ENCODE data around the gene NFIC. TPM values are rescaled to one million over a fixed set of nuclear protein-coding genes. Genes with fewer than 3 reads are reported as not detected.

NFIC gene
- total and polyA plus RNA-seq, 10 of the 15 experiments (the other 5 are each of a cell fraction or from before 2014, with no cell fraction given) = 0.71 to 53.5 (median 10.2) TPM

DNA sequence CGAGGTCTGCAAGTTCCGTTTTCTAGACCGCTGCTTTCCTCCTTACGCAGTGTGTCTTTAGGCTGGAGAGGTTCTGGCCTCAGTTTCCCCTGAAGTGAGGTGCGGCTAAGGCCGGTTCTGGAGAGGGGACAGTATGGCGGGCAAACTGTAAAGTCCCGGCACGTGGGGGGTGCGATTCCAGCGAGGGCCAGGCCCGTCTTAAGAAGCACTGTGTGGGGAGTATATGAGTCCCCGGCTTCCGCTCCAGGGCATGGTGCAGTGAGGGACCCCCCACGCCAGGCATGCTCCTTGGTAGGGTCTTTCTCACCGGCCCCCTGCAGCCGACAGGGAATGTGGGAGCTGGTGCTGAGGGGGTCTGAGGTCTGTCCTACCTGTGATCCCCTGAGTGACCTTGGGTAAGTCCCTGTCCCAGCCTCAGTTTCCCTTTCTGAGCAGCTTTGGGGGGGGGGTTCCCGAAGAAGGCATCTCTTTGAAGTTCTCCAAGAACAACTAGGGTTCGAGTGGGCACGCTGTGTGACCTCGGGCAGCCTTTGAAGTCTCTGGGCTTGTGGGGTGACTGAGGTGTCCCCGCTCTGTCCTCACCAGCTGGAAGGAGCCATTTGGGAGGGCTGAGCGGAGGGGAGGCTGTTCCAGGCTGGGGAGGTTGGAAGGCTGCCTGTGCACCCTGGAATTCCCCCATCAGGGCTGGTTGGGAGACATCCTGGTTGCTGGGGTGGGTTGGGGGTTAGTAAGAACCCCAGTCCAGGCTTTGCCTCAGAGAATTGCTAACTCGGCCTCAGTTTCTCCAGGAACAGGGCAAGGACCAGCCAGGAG is 1.5 kb downstream of the NFIC start (continued):
- TF ChIP-seq CBX5 (IDR thresholded peaks at IDR 0.05; ENCODE audit: low read depth) = no peak

GRCh38 chr19:3368441-3368795 is 2.0 kb downstream of the NFIC start:
- in situ Hi-C loops (cut with MboI) = loop anchor here (25.0 kb wide), 1 partner anchor 1506 kb away; the partner anchor contains the start of gene KLF16
- no peaks in the 10 kb centered on the region for H4K20me1 ChIP-seq (ENCODE audit: control insufficient read depth, insufficient read depth)
- TF ChIP-seq NFYB (IDR thresholded peaks at IDR 0.05; ENCODE audit: insufficient read depth, low read depth, low read length) (no peak), HDAC2 (IDR thresholded peaks at IDR 0.05) (no peak), RAD51 (IDR thresholded peaks at IDR 0.05) (no peak), GABPA (IDR thresholded peaks at IDR 0.05; ENCODE audit: low read depth) (no peak), ETV6 (conservative IDR thresholded peaks at IDR 0.05 in 1 of 2, IDR thresholded peaks at IDR 0.05 in 1 of 2; ENCODE audit: borderline replicate concordance in 1 of 2, low read depth in 1 of 2) (no peak), ZNF592 (IDR thresholded peaks at IDR 0.05) (no peak), PAX5 (IDR thresholded peaks at IDR 0.05; ENCODE audit: borderline replicate concordance, low read depth, low read length) (no peak), E2F8 (IDR thresholded peaks at IDR 0.05; ENCODE audit: low read depth, partially characterized antibody) (no peak), SUZ12 (IDR thresholded peaks at IDR 0.05; ENCODE audit: unreplicated experiment) (no peak), BACH1 (IDR thresholded peaks at IDR 0.05; ENCODE audit: borderline replicate concordance) (no peak)

More at GRCh38 chr19:3368441-3368795, 2.0 kb downstream of the NFIC start:
- ATAC-seq = no peak; the same call in 2 of the 3 replicates
- 76% methylated on average over 5 of the region's 5 CpGs for WGBS (ENCODE audit: insufficient coverage, insufficient replicate concordance, low lambda C conversion rate, missing lambda C conversion rate)
- H2AFZ ChIP-seq (ENCODE audit: control insufficient read depth, low read depth, low read length) = no peak overlapping the region
- DNase-seq (ENCODE audit: low read depth, low spot score) = no peak
- POLR2A ChIA-PET = interaction anchor here (2.8 kb wide), 1 partner anchor 10 kb away, joined by 7 read pairs; no protein-coding TSS in a partner anchor
- CTCF ChIA-PET = interaction anchor here (1.9 kb wide), 1 partner anchor 61 kb away, joined by 8 read pairs; no protein-coding TSS in a partner anchor
- peak overlapping the region; percentile 92 for H3K27ac ChIP-seq (ENCODE audit: control insufficient read depth, insufficient read depth)
- intact Hi-C loops (cut with micrococcal nuclease; ENCODE audit: unreplicated experiment) = loop anchor here (5.0 kb wide), 1 partner anchor 59 kb away; no protein-coding TSS in a partner anchor
- peak overlapping the region; percentile 73 for H3K4me3 ChIP-seq
- H3K27me3 ChIP-seq (replicated peaks in 1 of 2; ENCODE audit: control insufficient read depth in 2 of 2, insufficient read depth in 2 of 2, low read length in 1 of 2) = no peaks in the 10 kb centered on the region
- no peak for FAIRE-seq
- BruUV-seq (replicated peaks) = TSS peak; percentile 50
- H3K36me3 ChIP-seq (ENCODE audit: control insufficient read depth in 2 of 2, insufficient read depth in 2 of 2, low read length in 1 of 2) = peaks cover 0 to 3% of the 10 kb centered on the region in 2 experiments; a peak in 2 of 4 replicates
- H3K4me2 ChIP-seq (ENCODE audit: control insufficient read depth, insufficient read depth) = peak overlapping the region; percentile 97
- peaks cover 31% of the 10 kb centered on the region for H3K4me1 ChIP-seq (ENCODE audit: control insufficient read depth, insufficient read depth, low read length)
- H3K79me2 ChIP-seq (ENCODE audit: control insufficient read depth, insufficient read depth, low read length) = peaks cover 79% of the 10 kb centered on the region
- RAD21 ChIA-PET (ENCODE audit: unreplicated experiment) = no interaction called here
- SMC1A ChIA-PET (ENCODE audit: uncharacterized antibody, unreplicated experiment) = no interaction called here
- peak overlapping the region; percentile 64 for H3K9ac ChIP-seq (ENCODE audit: control insufficient read depth, insufficient read depth, low read length)
- H3K9me3 ChIP-seq (replicated peaks; ENCODE audit: control insufficient read depth, insufficient read depth, low read length) = no peaks in the 10 kb centered on the region
